ENCODE data around the gene CALD1. TPM values are rescaled to one million over a fixed set of nuclear protein-coding genes. Genes with fewer than 3 reads are reported as not detected.

The CALD1 gene
- total and polyA plus RNA-seq, 11 donors, result 89.6 to 186 (median 125) TPM

DNA sequence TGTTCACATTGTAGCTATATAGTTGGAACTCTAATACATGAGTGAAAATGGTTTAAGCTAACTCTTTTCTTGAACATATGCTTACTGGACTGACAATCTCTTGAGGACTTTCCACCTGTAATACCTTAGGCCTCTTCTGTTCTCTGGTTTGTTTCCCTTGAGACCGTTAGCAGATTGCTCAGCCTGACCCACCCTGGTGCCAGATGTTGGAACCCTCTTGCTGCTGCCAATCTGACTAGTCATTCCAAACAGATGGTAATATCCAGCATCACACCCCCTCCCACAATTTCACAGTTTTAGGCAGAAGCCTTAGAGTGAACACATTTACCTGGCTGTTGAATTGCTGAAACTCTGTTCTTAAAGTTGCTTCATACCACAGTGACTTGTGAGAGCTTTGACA, 18.7 kb downstream of the CALD1 start:
- ATAC-seq, result no peak
- no peak for DNase-seq
- Histone ChIP-seq H3K4me3 (no peak overlapping the region), H3K9me3 (peaks cover 0 to 5% (median 0%) of the 10 kb centered on the region in 12 donors), H3K27me3 (no peaks in the 10 kb centered on the region), H3K27ac (peak overlapping the region in 1 of 12 donors; percentile 92), H3K4me1 (peaks cover 0 to 55% (median 27%) of the 10 kb centered on the region in 12 donors), H3K36me3 (peaks cover 0 to 21% (median 4%) of the 10 kb centered on the region in 9 donors)
- intact Hi-C loops (cut with DNase I), result no loop called here
- TF ChIP-seq, protein P1, sequence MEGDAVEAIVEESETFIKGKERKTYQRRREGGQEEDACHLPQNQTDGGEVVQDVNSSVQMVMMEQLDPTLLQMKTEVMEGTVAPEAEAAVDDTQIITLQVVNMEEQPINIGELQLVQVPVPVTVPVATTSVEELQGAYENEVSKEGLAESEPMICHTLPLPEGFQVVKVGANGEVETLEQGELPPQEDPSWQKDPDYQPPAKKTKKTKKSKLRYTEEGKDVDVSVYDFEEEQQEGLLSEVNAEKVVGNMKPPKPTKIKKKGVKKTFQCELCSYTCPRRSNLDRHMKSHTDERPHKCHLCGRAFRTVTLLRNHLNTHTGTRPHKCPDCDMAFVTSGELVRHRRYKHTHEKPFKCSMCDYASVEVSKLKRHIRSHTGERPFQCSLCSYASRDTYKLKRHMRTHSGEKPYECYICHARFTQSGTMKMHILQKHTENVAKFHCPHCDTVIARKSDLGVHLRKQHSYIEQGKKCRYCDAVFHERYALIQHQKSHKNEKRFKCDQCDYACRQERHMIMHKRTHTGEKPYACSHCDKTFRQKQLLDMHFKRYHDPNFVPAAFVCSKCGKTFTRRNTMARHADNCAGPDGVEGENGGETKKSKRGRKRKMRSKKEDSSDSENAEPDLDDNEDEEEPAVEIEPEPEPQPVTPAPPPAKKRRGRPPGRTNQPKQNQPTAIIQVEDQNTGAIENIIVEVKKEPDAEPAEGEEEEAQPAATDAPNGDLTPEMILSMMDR (IDR thresholded peaks at IDR 0.05), result no peak
- no peak for TF ChIP-seq POLR2A (IDR thresholded peaks at IDR 0.05)
- 53 to 81% (median 69%) methylated on average over 1 of the region's 1 CpG for WGBS, 4 donors

GRCh38 chr7:134799377-134799776, 19.9 kb downstream of the CALD1 start:
- Histone ChIP-seq H3K4me1 (peaks cover 0 to 61% (median 30%) of the 10 kb centered on the region in 12 donors), H3K9me3 (peaks cover 0 to 5% (median 0%) of the 10 kb centered on the region in 12 donors), H3K4me3 (no peak overlapping the region), H3K27me3 (no peaks in the 10 kb centered on the region), H3K27ac (peak overlapping the region in 5 of 12 donors; percentile 1 to 92 (median 5)), H3K36me3 (peaks cover 0 to 23% (median 4%) of the 10 kb centered on the region in 9 donors)
- 28 to 42% (median 37%) methylated on average over 5 of the region's 5 CpGs for WGBS, 4 donors
- TF ChIP-seq POLR2A (IDR thresholded peaks at IDR 0.05), result no peak
- TF ChIP-seq, protein P1 (IDR thresholded peaks at IDR 0.05), result no peak
- DNase-seq (no peak), ATAC-seq (peak in 1 of 4 donors; percentile 34)
- intact Hi-C loops (cut with DNase I), result no loop called here

DNA sequence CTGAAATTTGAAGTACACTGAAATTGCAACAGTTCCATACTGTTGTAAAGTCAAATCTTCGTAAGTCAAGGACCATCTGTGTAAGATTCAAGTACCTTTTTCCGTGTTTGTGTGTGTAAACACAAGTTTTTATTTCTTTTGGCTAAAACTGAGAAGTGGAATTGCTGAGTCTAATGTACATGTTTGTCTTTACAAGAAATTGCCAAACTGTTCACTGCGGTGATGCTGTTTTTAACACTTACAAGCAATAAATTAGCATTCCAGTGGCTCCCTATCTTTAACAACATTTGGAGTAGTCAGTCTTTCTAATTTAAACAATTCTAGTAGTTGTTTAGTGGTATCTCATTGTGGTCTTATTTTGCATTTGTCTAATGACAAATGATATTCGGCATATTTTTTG, 23.3 kb downstream of the CALD1 start:
- 93 to 97% (median 95%) methylated on average over 4 of the region's 4 CpGs for WGBS, 4 donors
- TF ChIP-seq, protein P1 (IDR thresholded peaks at IDR 0.05), result no peak
- TF ChIP-seq POLR2A (IDR thresholded peaks at IDR 0.05), result no peak
- peak overlapping the region in 1 of 12 donors; percentile 30 for H3K27ac ChIP-seq
- H3K9me3 ChIP-seq, result no peaks in the 10 kb centered on the region
- no peaks in the 10 kb centered on the region for H3K27me3 ChIP-seq
- intact Hi-C loops (cut with DNase I), result no loop called here
- peaks cover 0 to 21% (median 4%) of the 10 kb centered on the region in 9 donors for H3K36me3 ChIP-seq
- H3K4me3 ChIP-seq, result no peak overlapping the region
- no peak for DNase-seq
- peaks cover 0 to 54% (median 18%) of the 10 kb centered on the region in 12 donors for H3K4me1 ChIP-seq
- no peak for ATAC-seq

- intact Hi-C loops (cut with DNase I), result no loop called here
- peaks cover 0 to 21% (median 4%) of the 10 kb centered on the region in 9 donors for H3K36me3 ChIP-seq
Measured at GRCh38 chr7:134804351-134804750, 24.9 kb downstream of the CALD1 start.

More at GRCh38 chr7:134804351-134804750, 24.9 kb downstream of the CALD1 start:
- peaks cover 0 to 54% (median 24%) of the 10 kb centered on the region in 12 donors for H3K4me1 ChIP-seq
- no peaks in the 10 kb centered on the region for H3K27me3 ChIP-seq
- H3K27ac ChIP-seq, result peak overlapping the region in 10 of 12 donors; percentile 19 to 61 (median 53)
- ATAC-seq, result peak in 1 of 4 donors; percentile 59
- H3K4me3 ChIP-seq, result no peak overlapping the region
- TF ChIP-seq, protein P1 (IDR thresholded peaks at IDR 0.05), result no peak
- no peak for TF ChIP-seq POLR2A (IDR thresholded peaks at IDR 0.05)
- H3K9me3 ChIP-seq, result no peaks in the 10 kb centered on the region
- no peak for DNase-seq
- 43 to 65% (median 50%) methylated on average over 2 of the region's 2 CpGs for WGBS, 4 donors
